Measurements from ENCODE around the gene TAF1D.

Gene TAF1D

GRCh38 chr11:93720522-93720921, 20.8 kb downstream of the TAF1D start:
- no peak for DNase-seq (ENCODE audit: low read depth)

- DNase-seq (ENCODE audit: low read depth), result no peak
Observed at GRCh38 chr11:93719310-93719709, 22.0 kb downstream of the TAF1D start.

GRCh38 chr11:93718057-93718563, 23.2 kb downstream of the TAF1D start:
- no peak for DNase-seq (ENCODE audit: low read depth)

GRCh38 chr11:93717501-93717900, 23.8 kb downstream of the TAF1D start:
- DNase-seq (ENCODE audit: low read depth), result no peak

- no peak for DNase-seq (ENCODE audit: low read depth)
Observed at GRCh38 chr11:93715797-93716396, 25.4 kb downstream of the TAF1D start.

- no peak for DNase-seq (ENCODE audit: low read depth)
Observed at GRCh38 chr11:93712678-93713077, 28.6 kb downstream of the TAF1D start.

- DNase-seq (ENCODE audit: low read depth), result no peak
Observed at GRCh38 chr11:93710239-93710638, 31.1 kb downstream of the TAF1D start.

DNA sequence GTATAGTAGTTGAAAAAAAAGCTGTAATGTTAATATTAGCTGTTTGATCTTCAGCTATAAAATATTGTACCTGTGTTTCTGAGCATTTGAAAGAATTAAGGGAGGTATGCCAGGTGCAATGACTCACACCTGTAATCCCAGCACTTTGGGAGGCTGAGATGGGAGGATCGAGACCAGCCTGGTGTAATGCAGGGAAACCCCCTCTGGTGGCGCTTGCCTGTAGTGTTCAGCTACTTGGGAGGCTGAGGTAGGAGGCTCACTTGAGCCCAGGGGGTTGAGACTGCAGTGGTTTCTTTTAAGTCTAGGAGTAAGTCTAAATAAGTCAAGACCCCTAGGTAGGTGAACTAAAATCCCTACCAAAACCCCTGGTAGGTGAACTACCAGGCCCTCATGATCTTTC, 37.1 kb downstream of the TAF1D start:
- no peak for DNase-seq (ENCODE audit: low read depth)

DNA sequence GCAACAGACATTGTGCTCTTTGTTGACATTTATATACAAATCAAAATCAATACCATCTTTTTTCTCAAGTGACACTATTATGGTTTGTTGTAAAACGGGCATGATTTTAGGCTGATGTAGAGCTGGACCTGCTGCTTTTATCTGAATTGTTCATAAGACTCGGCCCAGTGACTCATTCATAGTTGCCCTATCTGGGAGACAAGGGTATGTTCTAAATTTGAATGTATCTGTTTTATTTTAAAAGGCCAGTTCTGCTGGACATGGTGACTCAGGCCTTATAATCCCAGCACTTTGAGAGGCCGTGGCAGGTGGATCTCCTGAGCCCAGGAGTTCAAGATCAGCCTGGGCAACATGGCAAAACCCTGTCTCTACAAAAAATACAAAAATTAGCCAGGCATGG, 40.5 kb downstream of the TAF1D start:
- peak; percentile 35 for DNase-seq (ENCODE audit: low read depth)

DNA sequence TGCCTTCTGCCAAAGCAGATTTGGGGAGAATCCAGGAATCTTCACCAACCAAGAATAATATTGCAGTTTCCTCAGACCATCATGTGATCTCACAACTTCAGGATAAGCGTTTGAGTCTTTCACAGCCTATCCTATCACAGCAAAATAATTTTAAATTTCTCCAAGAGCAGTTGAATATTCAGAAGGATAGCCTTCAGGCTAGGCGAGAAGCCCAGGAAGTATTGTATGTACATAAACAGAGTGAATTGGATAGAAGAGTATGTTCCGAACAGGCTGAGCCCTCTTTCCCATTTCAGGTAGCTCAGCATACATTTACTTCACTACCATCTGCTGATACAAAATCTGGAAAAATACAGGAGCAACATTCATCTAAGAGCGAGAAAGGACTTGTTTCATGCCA, 43.7 kb downstream of the TAF1D start:
- DNase-seq (ENCODE audit: low read depth), result no peak

DNA sequence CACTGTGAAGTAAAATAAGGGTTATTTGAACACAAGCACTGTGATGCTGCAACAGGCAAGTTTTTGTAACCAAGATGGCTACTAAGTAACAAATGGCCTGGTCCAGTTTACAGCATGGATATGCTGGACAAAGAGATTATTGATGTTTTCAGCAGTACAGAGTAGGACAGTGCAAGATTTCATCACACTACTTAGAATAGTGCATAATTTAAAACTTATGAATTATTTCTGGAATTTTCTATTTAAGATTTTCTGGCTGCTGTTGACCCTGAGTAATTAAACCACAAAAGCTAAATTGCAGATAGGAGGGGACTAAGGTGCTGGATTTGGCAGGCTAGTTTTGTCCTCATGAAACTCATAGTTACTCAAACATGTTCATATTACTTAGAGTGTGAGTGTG, 46.7 kb downstream of the TAF1D start:
- DNase-seq (ENCODE audit: low read depth), result peak; percentile 6

DNA sequence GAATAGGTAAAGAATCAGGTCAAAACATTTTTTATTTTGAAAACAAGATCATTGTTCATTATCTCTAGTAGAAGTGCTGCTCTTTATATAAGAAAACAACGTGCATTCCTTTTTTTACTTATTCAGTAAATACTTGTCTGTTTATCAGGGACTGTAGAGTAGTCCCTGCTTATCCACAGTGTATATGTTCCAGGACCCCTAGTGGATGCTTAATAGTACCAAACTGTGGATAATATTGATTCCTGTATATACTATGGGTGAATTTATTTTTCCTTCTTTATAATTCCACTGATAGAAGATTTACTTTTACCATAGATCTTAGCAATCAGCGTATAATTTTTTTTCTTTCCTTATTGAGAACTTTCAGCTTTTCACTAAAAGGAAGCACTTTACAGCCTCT, 47.2 kb downstream of the TAF1D start:
- no peak for DNase-seq (ENCODE audit: low read depth)

DNA sequence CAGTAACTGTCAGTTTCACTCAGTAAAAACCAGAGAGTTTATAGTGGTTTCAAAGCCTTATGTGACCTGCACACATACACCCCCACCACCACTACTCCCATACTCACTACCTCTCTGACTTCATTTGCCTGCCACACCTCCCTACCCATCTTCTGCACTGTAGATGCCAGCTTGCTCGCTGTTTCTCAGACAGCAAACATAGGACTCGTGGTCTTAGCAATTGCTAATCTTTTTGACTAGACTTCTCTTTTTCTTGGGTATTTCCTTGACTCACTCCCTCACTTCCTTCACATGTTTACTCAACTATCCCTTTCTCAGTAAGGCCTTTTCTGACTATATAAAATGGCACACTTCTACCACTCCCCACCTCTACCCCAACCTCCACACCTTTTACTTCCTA, 52.1 kb downstream of the TAF1D start:
- DNase-seq (ENCODE audit: low read depth), result no peak

DNA sequence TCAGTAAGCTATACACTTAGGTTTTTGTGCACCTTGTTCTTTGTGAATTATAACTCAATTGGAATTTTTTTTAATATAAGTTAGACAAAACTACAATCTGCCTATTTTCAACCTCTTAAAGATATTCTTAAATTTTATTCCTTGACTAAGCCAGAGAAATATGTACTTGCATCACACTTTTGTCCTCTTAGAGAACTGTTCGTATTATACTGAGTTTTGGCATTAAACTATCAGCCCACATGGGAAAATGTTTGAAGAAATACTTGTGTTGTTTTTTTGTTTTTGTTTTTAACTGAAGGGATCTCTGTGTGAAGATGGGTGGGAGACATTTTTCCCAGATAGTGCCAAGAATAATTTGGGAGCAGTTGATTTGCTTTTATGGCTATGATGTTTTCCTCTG, 54.5 kb downstream of the TAF1D start:
- peak; percentile 59 for DNase-seq (ENCODE audit: low read depth)

GRCh38 chr11:93686226-93686625, 55.1 kb downstream of the TAF1D start:
- DNase-seq (ENCODE audit: low read depth), result no peak

Data from EH (cell line).